NCI-H69 (cell line): ENCODE results near the gene INSYN1.

Experiments used
- DNase-seq: peaks from one replicate; lab custom pipeline; 2025; lab: John Stamatoyannopoulos, UW

INSYN1 gene

DNA sequence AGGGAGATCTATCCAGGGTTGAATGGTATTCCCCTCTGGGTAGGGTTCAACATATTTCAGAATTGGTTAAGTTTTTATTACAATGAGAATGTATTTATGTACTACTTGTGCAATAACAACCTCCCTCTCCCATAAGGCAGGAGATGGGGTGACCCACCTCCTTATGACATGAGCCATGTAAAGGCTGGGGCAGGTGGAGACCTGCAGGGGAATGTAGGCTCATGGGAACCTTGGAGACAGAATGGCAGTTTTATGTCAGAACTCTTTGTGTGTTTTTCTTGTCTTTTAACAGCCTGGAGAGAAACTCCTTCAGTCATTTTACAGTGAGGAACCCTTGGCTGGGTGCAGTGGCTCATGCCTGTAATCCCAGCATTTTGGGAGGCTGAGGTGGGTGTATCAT, 24.6 kb upstream of the INSYN1 start:
- no peak for DNase-seq

DNA sequence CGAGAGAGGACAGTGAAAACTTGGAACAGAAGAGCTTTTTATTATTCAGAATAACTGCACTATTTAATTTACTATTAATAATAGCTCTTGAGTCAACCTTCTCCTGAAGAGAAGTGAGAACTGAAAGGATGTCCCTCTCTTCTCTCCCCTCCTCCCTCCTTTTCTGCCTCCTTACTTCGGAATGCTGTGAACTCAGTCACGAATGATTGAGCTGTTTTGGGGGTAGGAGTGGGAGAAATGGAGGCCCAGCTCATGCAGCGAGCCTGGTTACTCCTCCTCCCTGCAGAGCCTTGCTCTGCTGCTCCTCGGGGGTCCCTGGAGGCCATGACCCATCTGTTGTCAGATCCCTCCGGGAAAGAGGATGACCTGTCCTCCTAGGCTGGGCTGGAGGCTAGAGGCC, 20.3 kb upstream of the INSYN1 start:
- DNase-seq = no peak

DNA sequence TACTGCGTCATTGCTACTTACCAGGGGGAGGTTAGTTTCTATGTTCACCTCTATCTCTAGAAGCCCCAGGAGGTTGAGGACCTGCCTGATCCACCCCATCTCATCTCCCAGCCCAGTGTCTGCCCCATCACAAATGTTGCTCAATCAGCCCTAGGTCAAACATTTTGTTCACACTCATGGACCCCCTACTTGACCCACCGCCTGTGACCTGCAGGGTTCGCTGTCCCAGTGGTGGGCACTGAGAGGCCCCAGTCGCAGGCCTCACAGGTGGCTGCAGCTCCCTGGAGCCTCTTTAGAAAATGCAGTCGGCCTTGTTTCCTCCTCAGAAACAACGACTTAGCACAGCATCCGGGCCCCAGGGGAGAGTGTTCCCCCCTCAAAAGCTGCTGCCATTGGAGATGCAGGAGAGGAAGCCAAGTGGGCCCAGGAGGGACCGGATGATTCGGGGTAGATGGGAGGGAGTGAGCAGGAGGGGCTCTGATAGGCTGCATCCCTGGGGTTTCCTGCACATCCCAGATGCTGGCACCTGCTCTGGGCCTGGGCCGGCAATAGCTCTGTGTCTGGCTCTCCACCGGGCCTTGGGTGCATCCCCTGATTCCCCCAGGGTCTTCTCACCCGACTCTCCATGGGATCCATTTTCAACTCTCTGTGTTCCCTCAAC, 18.4 kb upstream of the INSYN1 start:
- no peak for DNase-seq

DNA sequence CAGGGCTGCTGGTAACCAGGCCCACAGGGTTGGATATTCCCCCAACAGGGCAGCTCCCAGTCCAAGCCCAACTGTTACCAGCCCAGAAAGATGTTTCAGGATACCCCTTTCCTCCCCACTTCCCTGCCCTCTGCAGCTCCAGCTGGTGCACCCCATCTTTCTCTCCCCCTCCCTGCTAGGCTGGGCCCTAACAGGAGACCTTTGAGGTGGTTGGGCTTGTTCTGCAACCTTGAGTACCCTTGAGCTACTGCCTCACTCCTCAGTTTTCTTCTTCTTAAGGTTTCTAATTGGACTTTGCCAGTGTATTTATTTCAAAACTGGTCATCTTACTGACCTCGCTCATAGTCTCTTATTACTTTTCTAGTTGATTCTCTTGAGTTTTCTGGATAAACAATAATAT, 16.9 kb upstream of the INSYN1 start:
- no peak for DNase-seq

- no peak for DNase-seq
These were observed 14.8 kb upstream of the INSYN1 start for GRCh38 chr15:73767806-73768501.

DNA sequence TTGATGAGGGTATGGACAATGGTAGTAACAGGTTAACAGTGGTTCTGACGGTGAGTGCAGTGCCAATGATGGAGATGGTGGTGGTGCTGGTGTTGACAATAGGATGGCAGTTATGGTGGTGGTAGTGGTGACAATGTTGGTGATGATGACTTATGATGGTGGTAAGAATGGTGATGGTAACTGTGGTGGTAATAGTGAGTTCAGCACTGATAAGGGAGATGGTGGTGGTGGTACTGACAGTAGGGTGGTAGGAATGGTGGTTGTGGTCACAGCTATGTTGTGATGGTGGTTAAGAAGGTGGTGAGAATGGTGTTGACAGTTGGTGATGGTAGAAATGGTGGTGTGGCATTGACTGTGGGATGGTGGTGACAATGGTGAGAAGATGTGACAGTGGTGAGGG, 13.4 kb upstream of the INSYN1 start:
- DNase-seq = no peak

DNA sequence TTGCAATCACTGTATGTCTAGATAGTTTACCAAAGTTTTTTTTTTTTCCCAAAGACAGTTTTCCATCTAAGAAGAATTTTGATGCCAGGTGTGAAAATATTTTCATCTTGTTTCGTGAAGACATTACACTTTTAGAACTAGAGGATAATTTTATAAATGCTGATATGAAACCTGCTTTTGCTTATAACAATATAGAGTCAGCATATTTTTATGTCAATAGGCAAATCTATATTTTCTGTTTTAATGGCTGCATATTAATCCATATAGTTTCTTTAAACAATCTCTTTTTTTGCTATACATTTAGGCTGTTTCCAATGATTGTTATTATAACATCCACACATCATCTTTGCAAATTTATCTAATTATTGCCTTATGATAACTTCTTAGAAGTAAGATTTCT, 12.6 kb upstream of the INSYN1 start:
- no peak for DNase-seq

- DNase-seq = no peak
These were observed 10.8 kb upstream of the INSYN1 start for GRCh38 chr15:73763931-73764330.

- no peak for DNase-seq
These were observed 7.5 kb upstream of the INSYN1 start for GRCh38 chr15:73760330-73761329.

DNA sequence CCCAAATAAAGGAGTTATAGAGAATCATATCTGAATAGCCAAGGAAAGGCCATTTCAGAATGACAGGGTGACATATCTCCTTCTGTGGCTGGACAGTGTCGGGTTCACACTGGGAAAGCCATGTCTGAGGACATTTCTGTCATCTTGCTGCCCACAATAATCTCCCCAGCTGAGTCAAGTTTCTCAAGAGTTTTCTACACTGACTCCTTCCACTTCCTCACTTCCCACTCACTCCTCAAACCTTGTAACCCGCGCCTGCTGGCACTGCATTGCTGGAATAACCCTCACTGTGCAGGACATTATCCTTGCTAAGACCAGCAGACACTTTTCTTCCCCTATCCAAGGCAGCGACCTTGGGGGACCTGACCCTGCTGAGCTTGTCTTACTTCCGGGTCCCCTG, 5.3 kb upstream of the INSYN1 start:
- no peak for DNase-seq

- no peak for DNase-seq
These were observed 4.4 kb upstream of the INSYN1 start for GRCh38 chr15:73757571-73757970.

GRCh38 chr15:73756947-73757513, 3.9 kb upstream of the INSYN1 start:
- no peak for DNase-seq

DNA sequence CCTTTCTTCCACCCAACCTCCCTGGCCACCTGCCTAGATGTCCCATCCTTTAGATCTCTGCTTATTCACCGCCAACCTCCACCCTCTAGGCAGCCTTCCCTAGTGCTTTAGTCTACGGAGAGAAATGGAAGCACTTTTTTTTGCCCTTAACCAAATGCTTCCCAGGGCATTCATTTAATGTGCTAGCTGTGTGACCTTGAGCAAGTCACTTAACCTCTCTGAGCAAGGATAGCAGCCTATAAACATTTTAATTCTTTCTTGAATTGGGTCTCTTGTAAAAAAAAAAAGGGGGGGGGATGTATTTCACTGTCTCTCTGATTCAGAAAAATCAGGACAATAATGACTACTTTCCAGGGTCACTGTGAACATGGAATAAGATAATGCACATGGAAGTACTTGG, 3.2 kb upstream of the INSYN1 start:
- no peak for DNase-seq

GRCh38 chr15:73755946-73756345, 2.8 kb upstream of the INSYN1 start:
- no peak for DNase-seq

DNA sequence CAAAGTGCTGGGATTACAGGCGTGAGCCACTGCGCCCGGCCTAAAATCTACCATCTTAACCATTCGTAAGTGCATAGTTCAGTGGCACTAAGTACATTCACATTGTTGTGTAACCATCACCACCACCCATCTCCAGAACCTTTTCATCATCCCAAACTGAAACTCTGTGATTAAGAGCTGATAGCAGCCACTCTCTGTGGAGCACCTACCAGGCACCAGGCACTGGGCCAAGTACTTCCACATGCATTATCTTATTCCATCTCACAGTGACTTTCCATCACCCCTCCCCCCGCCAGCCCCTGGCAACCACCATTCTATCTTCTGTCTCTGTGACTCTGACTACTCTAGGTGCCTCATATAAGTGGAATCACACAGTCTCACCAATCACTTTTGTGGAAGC, 2.3 kb upstream of the INSYN1 start:
- DNase-seq = peak; percentile 6

GRCh38 chr15:73754461-73754860, 1.3 kb upstream of the INSYN1 start:
- no peak for DNase-seq

DNA sequence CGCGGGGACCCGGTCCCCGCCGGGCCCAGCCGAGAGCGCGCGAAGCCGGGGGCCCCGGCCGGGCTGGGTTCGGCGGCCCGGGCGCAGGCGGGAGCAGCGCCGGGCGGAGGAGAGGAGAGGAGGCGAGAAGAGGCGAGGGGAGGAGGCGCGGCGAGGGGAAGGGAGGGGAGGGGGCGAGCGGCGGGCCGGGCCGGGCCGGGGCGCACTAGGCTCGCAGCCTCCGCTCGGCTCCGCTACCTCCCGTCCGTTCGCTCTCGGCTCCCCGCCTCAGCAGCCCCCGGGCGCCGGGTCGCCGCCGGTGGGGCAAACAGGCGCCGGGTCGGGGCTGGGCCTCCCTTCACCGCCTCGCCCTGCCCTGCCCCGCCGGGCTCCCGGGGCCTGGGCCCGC, 351 bp downstream of the INSYN1 start:
- DNase-seq = peak; percentile 28

DNA sequence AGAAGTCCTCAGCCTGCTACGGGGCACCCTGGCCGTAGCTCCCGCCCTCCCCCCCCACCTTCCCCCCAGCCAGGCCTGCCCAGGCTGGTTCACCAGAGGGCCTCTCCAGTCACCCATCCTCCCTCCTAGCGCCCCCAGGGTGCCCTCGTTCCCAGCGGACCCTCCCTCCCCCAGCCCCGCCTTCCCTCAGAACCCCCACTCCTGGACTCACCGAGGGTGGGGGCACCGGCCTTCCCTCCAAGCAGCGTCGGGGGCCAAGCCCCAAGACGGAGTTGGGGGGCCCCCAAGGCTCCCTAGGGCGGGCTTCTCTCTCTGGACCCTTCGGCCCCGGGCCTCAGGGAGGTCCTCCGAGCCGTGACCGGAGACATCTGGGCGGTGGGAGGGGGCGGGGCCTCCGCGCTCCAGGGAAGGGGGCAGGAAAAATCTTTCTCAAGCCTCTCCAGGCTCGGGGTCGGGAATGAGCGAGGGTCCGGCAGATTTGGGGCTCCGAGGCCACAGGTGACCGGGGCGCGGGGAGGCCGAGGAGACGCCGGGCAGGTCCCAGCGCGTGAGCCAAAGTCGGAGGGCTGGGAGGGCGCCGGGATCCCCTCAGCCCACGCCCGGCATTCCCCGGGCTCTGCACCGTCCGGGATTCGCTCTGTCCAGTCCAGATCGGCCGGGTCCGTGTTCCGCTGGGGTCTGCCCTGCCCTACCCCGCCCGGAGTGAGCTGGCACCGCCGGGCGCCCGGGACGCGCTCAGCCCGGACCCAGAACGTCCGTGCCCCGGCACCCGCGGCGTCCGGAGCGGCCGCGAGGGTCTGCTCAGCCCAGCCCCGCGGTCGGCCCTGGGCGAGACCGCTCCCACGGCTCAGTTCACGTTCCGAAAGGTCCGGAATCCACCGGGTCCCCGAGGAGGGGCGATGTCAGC, 999 bp downstream of the INSYN1 start:
- no peak for DNase-seq

- no peak for DNase-seq
These were observed 1.6 kb downstream of the INSYN1 start for GRCh38 chr15:73751511-73751898.

- no peak for DNase-seq
These were observed 2.2 kb downstream of the INSYN1 start for GRCh38 chr15:73750951-73751350.

DNA sequence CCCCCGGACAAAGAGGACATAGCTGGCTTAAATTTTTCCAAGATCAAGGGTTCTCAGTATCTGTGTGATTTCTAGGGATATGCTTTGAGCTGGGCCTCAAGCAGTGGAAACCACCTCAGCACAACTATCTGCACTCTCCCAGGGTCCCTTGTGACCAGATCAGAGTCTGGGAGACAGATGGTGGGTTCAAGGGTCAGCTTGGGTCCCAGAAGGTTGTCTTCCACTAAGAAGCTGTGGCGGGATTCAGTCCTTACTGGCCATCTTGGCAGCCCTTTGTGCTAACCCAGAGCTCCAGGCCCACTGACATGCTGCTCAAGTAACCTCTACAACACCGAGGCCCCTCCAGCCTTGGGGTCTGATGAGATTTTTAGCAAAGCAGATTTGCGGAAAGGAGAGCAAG, 2.7 kb downstream of the INSYN1 start:
- DNase-seq = no peak
